GM11168 (cell line): ENCODE data around the gene ARSK.

Source experiments
- in situ Hi-C: fragments of 300-500 bp; cut with MboI; formaldehyde crosslinking; loops from one replicate; pipeline ENCODE4 v1.12.0; 2022; ENCODE audit warnings: low sequenced_read_pairs; ENCODE audit not compliant: unreplicated experiment

Gene ARSK, protein sequence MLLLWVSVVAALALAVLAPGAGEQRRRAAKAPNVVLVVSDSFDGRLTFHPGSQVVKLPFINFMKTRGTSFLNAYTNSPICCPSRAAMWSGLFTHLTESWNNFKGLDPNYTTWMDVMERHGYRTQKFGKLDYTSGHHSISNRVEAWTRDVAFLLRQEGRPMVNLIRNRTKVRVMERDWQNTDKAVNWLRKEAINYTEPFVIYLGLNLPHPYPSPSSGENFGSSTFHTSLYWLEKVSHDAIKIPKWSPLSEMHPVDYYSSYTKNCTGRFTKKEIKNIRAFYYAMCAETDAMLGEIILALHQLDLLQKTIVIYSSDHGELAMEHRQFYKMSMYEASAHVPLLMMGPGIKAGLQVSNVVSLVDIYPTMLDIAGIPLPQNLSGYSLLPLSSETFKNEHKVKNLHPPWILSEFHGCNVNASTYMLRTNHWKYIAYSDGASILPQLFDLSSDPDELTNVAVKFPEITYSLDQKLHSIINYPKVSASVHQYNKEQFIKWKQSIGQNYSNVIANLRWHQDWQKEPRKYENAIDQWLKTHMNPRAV

DNA sequence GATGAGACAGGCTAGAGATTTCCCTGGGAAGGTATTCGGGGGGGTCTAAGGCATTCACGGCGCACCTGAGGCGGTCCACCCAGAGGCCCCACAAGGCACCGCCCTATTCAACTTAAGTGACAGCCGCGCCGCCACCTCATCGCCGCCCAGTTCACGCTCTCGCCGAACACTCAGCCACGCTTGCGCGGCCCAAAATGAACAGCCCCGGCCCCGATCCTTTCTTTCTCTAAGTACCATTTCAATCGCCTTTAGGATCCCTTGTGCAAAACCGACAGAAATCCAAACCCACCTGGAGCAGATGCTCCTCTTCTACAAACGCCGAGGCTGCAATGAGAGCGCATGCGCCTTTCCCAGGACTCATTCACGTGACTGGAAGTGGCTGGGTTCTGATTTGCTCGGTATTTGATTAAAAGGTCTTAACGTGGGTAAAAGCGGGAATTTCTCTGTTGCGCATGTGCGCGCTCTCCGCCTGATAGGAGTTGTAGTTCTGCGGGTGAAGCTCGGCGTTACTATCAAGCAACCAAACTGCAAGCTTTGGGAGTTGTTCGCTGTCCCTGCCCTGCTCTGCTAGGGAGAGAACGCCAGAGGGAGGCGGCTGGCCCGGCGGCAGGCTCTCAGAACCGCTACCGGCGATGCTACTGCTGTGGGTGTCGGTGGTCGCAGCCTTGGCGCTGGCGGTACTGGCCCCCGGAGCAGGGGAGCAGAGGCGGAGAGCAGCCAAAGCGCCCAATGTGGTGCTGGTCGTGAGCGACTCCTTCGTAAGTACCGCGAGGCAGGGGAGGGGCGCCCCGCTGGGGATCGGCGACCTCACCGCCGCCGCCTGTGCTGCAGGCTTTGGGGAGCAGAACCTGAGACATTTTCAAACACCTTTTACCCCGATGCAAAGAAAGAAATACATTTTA, at the start of gene ARSK, which contains the start of gene SKIC3:
TSS of gene ARSK (plus strand) at position 455 of the 902 bp plus-strand sequence. CDS start at position 633, 178 bp downstream.
TSS of gene SKIC3 (minus strand) at position 331 of the 902 bp plus-strand sequence. CDS start 7,827 bp downstream, outside the sequence.
- in situ Hi-C loops = no loop called here

DNA sequence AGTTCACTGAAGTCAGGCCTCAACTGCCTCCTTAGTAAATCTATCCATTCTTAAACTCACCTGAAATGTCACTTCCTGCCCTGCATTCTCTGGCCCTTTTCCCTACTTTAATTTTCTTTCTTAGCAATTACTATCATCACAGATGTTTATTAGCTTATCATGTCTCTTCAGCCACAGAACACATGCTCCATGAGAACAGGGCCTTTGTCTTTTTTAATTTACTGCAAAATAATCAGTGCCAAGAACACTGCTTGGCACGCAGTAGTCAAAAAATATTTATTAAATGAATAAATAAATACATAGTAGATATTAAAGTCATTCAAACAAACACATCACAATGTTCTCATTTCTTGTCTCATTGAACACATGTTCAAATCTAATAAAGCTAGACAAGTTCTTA, 46.4 kb upstream of the ARSK start:
- in situ Hi-C loops = no loop called here

DNA sequence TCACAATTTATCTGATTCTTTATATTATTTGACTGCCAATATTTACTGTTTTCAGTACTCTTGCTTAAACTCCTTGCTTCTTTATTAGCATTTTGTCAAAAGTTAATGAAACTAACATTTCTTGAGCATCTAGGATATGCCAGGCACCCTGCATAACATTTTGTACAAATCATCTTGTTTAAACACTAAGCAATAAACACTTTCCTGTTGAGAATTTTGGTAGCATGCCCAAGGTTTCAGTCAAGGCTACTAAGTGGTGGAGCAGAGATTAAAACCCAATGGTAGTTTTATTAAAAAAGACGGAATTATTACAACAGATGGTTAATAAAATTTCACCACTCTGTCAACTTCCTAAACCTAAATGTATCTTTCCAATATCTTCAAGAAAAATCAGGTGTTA, 43.3 kb upstream of the ARSK start:
- in situ Hi-C loops = no loop called here

DNA sequence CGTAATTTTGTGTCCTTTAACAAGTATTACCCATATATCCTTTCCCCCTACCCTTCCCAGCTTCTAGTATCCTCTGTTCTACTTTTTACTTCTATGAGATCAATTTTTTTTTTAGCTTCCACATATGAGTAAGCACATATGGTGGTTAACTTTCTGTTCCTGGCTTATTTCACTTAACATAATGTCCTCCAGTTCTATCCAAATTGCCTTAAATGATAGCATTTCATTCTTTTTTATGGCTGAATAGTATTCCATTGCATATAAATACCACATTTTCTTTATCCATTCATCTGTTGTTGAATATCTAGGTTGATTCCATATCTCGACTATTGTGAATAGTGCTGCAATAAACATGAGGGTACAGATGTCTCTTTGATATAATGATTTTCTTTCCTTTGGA, 36.5 kb upstream of the ARSK start:
- in situ Hi-C loops = no loop called here

DNA sequence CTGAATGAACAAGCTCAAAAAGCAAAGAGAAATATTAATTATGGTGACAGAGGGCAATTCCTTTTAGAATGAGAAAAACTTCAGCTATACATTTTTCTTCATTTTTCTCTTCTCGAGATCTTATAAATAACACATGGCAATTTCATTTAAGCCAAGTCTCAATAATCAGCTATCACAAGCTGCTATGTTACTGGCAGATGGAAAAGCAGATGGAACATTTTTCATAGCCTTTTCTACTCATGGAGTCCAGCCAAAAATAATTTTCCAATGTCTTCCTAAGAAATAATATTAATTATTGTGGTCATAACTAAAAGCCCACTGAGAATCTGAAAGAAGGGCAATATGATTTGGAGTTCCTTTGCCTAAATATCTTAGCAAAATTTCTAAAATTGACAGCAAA, 35.8 kb upstream of the ARSK start:
- in situ Hi-C loops = no loop called here

DNA sequence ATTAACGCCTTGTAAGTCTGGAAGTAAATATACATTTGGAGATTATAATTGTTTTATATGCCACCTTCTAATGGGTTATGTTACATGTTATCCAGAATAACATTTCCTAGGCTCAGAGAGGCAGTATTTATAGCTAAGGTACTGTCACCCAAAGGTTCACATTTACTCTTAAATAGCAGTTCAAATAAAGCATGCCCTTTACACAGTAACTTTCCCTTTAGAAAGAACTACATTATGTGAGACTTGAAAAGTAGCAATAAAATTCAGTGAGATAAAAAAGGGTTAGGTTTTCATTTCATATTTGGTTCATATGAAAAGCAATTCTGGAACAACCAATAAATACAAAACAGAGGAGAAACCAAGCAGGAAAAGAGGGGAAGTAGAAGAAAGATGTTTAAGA, 35.2 kb upstream of the ARSK start:
- in situ Hi-C loops = no loop called here

DNA sequence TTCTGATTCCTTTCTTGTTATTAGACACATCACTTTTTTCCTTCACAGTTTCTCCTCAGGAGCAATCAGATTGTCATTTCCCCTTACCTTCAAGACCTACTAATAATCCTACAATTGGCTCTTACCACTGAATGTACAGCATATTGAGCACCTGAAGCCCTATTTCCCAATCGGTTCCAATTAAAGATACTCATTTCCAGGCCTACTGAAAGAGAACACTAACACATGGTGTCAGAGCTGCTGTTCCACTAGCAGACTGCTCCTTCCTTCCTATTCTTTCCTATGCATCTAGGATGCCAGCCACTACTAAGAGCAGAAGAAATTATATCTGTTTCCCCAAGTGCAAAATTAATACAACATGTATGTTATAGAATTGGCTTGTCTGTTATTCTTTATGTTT, 34.7 kb upstream of the ARSK start:
- in situ Hi-C loops = no loop called here

DNA sequence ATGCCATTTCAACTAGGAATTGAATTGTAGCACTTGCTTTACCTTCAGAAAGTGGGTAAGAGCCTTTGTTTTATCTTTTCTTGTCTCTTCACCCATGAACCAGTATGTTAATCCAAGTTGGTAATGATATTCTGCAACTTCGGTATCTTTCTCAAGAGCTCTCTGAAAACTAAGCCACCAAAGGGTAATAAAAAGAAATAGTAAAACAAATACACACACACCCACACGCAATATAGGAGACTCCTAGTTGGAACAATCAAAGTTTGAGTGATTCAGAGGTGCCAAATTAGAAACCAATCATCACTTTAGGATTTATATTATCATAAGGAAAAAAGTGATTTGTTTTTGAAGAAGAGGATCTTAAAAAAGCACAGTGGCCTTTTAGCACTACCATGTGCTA, 30.5 kb upstream of the ARSK start:
- in situ Hi-C loops = no loop called here

DNA sequence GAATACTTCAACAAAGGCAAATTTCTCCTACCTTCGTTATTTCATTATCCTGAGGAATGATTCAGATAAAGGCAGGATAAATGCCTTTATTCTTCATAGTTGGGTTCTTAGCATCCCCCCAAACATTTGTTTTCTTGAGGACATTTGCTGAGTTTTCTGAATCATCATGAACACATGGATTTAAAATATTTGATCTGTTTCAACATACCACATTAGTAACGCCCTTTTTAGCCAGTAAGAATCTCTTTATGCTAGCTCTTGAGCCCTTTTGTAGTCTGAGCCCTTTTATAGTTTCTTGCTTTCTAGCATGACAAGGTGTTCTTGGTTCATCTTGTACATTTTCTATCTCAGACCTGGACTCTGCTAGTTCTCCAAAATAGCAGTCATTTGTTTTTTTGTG, 28.0 kb upstream of the ARSK start:
- in situ Hi-C loops = no loop called here

DNA sequence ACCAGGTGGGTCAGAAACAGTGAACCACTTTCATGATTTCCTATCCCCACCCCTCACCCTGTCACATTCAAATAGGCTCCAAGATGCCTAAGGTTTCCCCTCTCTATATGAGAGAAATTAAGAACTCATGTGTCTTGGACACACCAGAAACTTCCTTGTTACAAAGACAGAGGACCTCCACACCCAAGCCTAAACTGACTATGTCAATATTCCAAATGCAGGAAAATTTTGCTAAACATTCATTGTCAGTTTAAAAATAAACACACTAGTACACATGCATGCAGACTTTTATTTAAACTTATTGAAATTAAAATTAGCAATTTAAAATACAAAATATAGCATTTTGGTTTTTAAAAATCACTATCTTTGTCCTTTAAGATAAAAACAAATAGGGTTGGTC, 26.3 kb upstream of the ARSK start:
- in situ Hi-C loops = no loop called here

DNA sequence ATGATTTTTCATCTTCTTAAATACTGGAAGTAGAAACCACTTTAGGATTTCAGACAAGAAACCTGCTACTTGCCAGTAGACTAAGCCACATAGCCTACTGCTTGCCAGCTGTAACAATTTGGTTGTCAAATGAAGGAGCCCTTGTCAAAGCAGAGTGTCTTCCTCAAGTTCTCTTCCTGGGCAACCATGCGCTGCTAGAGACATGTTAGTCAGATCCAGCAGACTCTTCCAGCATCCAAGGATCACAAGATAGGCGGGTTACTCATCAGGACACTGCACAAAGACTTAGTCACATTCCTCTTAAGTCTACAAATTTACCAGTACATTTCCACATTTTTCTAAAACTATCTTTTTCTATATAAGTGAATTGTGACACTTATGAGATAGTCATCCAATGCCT, 24.5 kb upstream of the ARSK start:
- in situ Hi-C loops = no loop called here

DNA sequence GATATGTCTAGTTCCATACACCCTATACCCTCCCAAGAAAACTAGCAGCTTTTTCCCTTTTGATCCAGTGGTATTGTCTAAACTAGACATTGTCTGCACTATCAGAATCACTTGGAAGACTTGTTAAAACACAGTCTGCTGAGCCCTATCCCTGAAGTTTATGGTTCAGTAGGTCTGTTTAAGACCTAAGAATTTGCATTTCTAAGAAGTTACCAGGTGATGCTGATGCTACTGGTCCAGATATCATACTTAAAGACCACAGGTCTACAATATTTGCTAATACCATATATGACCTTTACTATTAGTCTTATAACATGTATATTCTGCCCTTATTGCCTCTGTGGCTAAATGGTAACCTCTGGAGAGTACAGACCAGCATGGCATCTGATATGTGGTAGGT, 23.4 kb upstream of the ARSK start:
- in situ Hi-C loops = no loop called here

DNA sequence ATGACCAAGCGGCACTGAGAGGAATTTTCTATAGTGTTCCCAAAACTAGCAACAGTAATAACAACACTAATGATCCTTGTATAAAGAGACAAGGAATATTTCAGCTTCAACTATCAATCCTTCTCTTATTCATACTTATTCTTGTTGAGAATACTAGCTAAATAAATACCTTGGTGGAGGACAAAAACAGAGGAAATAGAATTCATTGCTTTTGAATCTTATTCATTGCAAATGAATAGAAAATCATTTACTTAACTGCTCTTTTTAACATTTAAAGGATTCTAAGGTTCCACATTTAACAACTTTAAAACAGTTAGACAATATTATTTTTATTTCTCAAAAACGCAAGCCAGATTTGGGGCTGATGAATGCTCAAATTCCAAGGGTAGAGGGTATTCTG, 22.5 kb upstream of the ARSK start:
- in situ Hi-C loops = no loop called here

DNA sequence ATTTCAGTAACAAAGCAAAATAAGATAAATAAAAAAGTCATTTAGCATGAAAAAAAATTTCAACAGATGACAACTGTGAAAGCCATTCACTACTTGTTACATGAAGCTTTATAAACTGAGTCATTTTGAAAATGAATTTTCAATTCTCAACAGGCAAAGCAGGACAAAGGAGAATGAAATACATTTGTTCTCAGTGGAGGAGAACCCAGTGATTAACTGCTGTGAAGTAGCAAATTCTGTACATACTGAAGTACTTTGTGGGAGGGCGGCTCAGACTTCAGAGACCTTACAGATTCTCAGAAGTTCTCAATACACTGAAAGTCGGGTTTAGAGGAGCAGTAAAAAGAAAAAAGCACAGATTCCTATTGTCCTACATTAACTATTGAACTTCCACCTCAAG, 21.8 kb upstream of the ARSK start:
- in situ Hi-C loops = no loop called here

DNA sequence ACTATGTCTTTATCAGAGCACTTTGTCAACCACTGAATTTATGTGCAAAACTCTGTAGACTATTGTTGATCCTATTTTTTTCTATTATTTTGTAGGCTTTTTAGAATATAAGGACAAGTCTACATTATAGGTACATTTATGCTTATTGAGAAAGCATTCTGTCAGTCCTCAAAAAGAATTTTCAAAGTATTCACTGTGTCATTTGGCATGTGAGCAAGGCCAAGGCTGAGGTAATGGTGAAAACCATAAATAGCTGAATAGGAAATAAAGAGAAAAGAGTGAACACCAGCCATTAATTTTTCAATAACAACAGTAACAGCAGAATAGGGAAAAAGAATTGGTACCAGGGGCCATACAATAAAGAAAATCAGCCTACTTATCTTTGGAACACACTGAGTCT, 21.1 kb upstream of the ARSK start:
- in situ Hi-C loops = no loop called here

DNA sequence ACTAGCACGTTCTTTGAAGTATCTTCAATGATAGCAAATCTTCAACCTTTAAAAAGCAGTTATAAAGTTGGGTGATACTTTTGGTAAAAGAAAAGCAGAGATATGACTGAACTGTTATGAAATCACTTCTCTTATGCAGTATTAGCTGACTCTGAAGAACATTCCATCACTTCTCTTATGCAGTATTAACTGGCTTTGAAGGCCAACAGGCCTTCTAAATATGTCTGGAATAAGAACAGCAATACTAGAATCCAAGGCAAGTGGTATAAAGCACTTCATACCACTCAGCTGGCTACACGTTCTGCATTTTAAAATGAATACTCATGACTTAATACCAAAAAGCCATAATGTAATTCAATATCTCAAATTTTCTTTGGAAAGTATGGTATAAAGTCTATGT, 17.4 kb upstream of the ARSK start:
- in situ Hi-C loops = no loop called here

DNA sequence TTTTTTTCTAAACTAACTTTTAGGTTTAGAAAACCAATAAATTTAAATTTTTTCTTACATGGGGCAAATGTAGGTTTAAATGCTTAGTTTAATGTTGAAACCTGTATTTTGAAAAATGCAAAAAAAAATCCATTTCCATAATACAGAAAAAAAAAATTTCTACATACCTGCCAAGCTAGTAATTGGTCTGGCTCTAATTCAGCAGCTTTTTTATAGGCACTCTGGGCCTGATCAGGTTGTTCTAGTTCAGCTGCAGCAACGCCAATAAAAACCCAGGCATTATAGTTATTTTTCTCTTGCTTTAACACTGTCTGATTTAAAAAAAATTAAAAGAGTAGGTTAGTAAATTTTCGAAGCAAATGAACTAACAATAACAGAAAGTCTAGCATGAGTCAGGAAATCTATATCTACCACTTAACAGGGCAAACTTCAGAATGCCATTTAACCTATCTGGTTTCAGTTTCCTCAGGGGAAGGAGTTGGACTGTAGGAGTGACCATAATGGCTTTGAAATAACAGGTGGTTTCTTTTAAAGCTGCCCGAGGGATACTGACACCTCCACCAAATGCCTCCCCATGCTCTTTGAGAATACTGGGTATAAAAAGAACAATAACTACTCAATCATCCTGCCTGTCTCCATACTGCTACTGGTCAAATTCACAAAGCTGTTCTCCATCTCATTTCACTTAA, 11.7 kb upstream of the ARSK start:
- in situ Hi-C loops = no loop called here

DNA sequence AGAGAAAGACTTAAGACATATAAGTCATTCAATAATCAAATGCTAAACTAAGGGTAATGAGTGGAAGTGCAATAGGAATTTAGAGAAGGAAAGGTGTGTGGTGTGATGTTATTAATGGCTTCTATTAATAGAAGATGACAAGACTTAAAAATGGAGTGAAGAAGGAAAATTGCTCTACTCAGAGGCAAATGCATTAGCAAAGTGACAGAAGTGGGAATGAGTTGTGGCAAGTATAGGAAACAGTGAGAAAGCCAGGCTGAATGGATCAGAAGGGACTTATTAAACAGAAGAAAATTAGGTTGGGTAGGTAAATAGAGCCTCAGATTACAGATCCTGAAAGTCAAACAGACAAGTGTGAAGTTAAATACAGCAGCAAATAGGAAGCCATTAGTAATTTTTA, 5.9 kb upstream of the ARSK start:
- in situ Hi-C loops = no loop called here

DNA sequence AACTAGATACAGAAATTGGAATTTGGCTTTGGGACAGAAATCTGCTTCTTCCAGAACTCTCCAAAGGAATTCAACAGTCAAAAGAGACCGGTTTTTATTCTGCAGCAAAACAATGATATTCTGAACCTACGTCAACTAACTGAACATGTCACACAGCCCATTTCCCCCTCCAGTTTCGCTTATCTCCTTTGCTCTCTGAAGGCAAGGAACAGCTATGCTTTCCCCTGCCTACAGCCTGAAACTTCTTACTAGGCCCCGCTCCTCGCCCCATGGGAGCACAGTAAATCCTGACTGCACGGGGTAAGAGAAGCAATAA, 612 bp upstream of the ARSK start:
- in situ Hi-C loops = no loop called here

DNA sequence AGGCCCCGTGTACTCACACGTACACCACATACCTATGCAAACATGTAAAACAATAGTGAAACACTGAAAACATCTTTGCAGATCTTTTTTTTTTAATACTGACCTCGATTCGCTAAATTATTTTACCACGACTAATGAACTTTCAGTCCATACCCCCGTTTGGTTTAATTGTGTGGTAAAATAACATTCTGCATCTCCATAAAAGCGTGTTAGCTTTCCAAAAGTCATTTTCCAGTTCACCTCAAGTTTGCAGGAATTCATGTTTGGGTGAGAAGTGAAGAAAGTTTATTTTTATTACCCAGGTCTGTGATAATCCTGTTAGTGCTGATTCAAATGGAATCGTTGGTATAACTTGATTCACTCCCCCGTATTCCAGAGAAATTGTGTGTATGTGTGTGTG, 652 bp downstream of the ARSK start:
- in situ Hi-C loops = no loop called here

DNA sequence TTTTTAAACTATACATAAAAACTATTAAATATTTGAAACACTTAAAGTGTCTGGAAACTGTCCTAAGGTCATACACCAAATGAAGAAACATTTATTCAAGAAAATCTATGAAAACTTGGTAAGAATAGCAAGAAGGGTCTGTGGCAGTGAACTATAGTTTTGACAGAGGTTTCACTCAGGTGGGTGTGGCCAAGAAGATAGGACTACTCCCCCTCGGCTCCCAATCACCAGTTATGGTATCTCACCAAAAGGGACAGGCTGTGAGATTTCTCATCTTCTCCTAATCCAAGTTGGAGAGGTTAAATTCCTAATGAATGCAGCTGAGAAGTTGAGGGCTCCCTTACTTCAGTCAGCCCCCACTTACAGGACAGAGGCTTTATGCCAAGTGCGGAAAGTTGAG, 2.9 kb downstream of the ARSK start:
- in situ Hi-C loops = no loop called here
